Sigmoid colon (tissue), 7 donors: Measurements from ENCODE around the gene USH1C. TPM values are rescaled to one million over a fixed set of nuclear protein-coding genes. Genes with fewer than 3 reads are reported as not detected.
A peak's percentile ranks its signal among the peaks of the same experiment; 100 is the strongest.

Experiments
- DNase-seq: peaks from one replicate; pipeline ENCODE4 v3.0.0-alpha.2; 2019
- H3K27ac ChIP-seq, 4 donors: fragments of 200-600 bp; sonication (generic); one replicate each; pipeline ENCODE4 v1.5.1; 2016 to 2019; ENCODE audit warnings: mild to moderate bottlenecking in 1 of 4
- H3K27me3 ChIP-seq, 3 donors: fragments of 200-600 bp; sonication (generic); one replicate each; pipeline ENCODE4 v1.5.1; 2019; ENCODE audit warnings: mild to moderate bottlenecking in 1 of 3
- H3K36me3 ChIP-seq, 4 donors: fragments of 200-600 bp; sonication (generic); one replicate each; pipeline ENCODE4 v1.5.1; 2016 to 2019
- H3K4me1 ChIP-seq, 4 donors: fragments of 200-600 bp; sonication (generic); one replicate each; pipeline ENCODE4 v1.5.1; 2017 to 2019
- H3K4me3 ChIP-seq, 4 donors: fragments of 200-600 bp; sonication (generic); one replicate each; pipeline ENCODE4 v1.5.1; 2017 to 2019; ENCODE audit warnings: mild to moderate bottlenecking in 2 of 4, moderate library complexity in 1 of 4
- H3K9me3 ChIP-seq, 4 donors: fragments of 200-600 bp in 3 of 4; sonication (generic) in 3 of 4; one replicate each; pipeline versions ENCODE4 v1.5.1 to v1.6.1; 2013 to 2019
- EP300 ChIP-seq, 4 donors: sonication (generic); formaldehyde crosslinking; IDR thresholded peaks; one replicate each; pipeline ENCODE4 v1.6.1; 2017; ENCODE audit warnings: antibody characterized with exemption in 4 of 4
- POLR2A ChIP-seq, 2 donors: fragments of 450-650 bp; IDR thresholded peaks; one replicate each; pipeline ENCODE4 v1.6.1; 2016; ENCODE audit warnings: antibody characterized with exemption in 2 of 2, mild to moderate bottlenecking in 2 of 2, moderate library complexity in 2 of 2
- POLR2AphosphoS5 ChIP-seq, 4 donors: sonication (generic); formaldehyde crosslinking; IDR thresholded peaks; one replicate each; pipeline ENCODE4 v1.6.1; 2017; ENCODE audit warnings: antibody characterized with exemption in 4 of 4
- WGBS, 2 donors: extraction: QIAGEN DNeasy Blood & Tissue Kit; methylation state at CpG; one replicate each; pipeline ENCODE4 v1.1.7; 2013; 5-methylcytosine and 5-hydroxymethylcytosine counted together
- intact Hi-C: fragments of 100-400 bp; cut with DNase I; formaldehyde crosslinking; loops from one replicate; pipeline ENCODE4 v1.15.1; 2023
- polyA plus RNA-seq, 3 donors: library from polyadenylated mRNA; stranded (reverse); fragments of 200-250 nt; gene quantifications; one replicate each; pipeline ENCODE4 v1.2.3, GENCODE V29; 2013
- total RNA-seq, 4 donors: library from RNA; depleted of rRNA; stranded (reverse); fragments of >200 nt; gene quantifications; one replicate each; pipeline ENCODE4 v1.1.0, GENCODE V29; 2016
- TF ChIP-seq, protein P1 (sequence below), 4 experiments: fragments of 450-650 bp in 3 of 4; fragments of 200-600 bp in 1 of 4; IDR thresholded peaks; one replicate each; pipeline ENCODE4 v1.5.1; 2016 to 2019; ENCODE audit warnings: antibody characterized with exemption in 4 of 4, mild to moderate bottlenecking in 3 of 4, moderate library complexity in 2 of 4
- donor health status: healthy with polysubstance abuse.
- donor health status: Bipolar disorder and iron deficiency.
- donor health status: healthy.

Gene USH1C
- total and polyA plus RNA-seq, 7 donors, result 1.2 to 152 (median 2.5) TPM

DNA sequence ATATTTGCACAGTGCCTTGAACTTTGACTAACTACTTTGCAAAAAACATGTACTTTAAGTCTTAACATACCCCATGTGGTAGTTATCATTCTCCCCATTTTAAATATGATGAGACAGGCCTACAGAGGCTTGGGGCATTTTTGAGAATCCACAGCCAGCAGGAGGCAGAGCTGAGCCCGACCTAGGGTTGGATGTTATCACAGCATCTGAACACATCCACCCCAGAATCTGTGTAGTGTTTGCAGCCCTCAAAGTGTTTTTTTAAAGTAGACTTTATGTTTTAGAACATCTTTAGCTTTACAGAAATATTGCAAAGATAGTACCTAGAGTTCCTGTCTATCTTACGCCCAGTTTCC is 20.4 kb upstream of the USH1C start:
- DNase-seq, result no peak
- intact Hi-C loops, result no loop called here
- H3K4me3 ChIP-seq, result no peak overlapping the region
- WGBS, 2 donors, result 56 to 59% methylated on average over 2 of the region's 2 CpGs
- no peak overlapping the region for H3K27ac ChIP-seq
- H3K4me1 ChIP-seq, result no peaks in the 10 kb centered on the region
- H3K9me3 ChIP-seq, result no peaks in the 10 kb centered on the region
- no peaks in the 10 kb centered on the region for H3K27me3 ChIP-seq
- H3K36me3 ChIP-seq, result no peaks in the 10 kb centered on the region
- no peak for TF ChIP-seq POLR2A (IDR thresholded peaks at IDR 0.05)
- TF ChIP-seq POLR2AphosphoS5 (IDR thresholded peaks at IDR 0.05), result no peak

DNA sequence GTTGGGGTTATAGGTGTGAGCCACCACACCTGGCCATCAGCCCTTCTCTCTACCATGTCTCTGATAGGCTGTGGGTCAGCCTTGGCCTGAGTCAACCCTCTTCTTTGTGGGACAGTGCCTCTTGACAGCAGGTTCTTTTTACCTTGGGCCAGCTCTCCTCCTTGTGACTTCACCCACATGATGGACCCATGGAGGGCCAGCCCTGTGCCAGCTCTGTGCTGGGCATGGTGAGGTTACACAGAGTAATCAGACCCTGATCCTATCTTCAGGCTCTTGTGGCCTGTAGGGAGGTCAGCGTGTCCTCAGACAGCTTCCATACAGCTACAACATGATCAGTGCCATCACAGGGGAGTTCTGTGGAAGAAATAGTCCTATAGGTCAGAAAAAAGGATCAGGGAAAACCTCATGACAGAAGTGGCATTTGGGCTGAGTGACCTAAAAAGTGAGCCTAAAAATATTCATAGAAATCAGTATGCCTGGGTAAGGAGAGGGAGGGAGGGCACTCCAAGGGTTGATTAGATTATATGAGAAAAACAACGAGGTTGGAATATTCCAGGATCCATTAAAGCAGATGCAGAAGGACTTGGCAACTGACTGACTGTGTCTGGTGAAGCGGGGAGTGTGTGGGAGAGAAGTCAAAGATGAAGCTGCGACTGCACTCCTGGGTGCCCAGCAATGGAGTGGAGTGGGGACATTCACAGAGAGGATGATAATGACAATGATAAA is 19.9 kb upstream of the USH1C start:
- intact Hi-C loops, result no loop called here
- peak; percentile 57 for DNase-seq
- TF ChIP-seq EP300 (IDR thresholded peaks at IDR 0.05) (no peak), POLR2A (IDR thresholded peaks at IDR 0.05) (no peak), POLR2AphosphoS5 (IDR thresholded peaks at IDR 0.05) (no peak)
- TF ChIP-seq, protein P1, sequence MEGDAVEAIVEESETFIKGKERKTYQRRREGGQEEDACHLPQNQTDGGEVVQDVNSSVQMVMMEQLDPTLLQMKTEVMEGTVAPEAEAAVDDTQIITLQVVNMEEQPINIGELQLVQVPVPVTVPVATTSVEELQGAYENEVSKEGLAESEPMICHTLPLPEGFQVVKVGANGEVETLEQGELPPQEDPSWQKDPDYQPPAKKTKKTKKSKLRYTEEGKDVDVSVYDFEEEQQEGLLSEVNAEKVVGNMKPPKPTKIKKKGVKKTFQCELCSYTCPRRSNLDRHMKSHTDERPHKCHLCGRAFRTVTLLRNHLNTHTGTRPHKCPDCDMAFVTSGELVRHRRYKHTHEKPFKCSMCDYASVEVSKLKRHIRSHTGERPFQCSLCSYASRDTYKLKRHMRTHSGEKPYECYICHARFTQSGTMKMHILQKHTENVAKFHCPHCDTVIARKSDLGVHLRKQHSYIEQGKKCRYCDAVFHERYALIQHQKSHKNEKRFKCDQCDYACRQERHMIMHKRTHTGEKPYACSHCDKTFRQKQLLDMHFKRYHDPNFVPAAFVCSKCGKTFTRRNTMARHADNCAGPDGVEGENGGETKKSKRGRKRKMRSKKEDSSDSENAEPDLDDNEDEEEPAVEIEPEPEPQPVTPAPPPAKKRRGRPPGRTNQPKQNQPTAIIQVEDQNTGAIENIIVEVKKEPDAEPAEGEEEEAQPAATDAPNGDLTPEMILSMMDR (IDR thresholded peaks at IDR 0.05), result no peak
- no peaks in the 10 kb centered on the region for H3K27me3 ChIP-seq
- H3K4me1 ChIP-seq, result no peaks in the 10 kb centered on the region
- H3K4me3 ChIP-seq, result no peak overlapping the region
- no peak overlapping the region for H3K27ac ChIP-seq
- H3K9me3 ChIP-seq, result no peaks in the 10 kb centered on the region
- no peaks in the 10 kb centered on the region for H3K36me3 ChIP-seq
- WGBS, 2 donors, result 86 to 90% methylated on average over 4 of the region's 4 CpGs

DNA sequence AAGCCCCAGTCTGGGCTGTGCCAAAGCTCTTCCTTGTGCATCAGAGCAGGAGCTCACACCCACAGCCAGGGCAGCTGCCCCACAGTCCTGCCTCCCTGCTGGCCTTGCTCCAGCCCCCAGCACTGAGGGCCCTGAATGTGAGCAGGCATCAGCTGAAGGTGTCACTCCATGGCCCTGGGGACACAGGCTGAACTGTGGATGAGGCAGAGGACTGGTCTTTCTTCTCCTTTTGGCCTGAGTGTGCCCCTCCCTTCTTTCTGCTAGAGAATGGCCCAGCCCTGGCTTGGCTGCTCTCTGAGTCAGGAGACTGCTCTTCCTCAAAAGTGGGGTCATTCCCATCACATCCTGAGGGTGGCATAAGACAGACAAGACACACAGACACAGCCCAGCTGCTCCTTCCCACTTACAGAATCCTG is 19.0 kb upstream of the USH1C start:
- TF ChIP-seq EP300 (IDR thresholded peaks at IDR 0.05), result no peak
- no peak for TF ChIP-seq POLR2A (IDR thresholded peaks at IDR 0.05)
- TF ChIP-seq POLR2AphosphoS5 (IDR thresholded peaks at IDR 0.05), result no peak
- TF ChIP-seq, protein P1 (IDR thresholded peaks at IDR 0.05), result no peak
- H3K27ac ChIP-seq, result no peak overlapping the region
- H3K36me3 ChIP-seq, result no peaks in the 10 kb centered on the region
- H3K9me3 ChIP-seq, result no peaks in the 10 kb centered on the region
- intact Hi-C loops, result no loop called here
- H3K4me1 ChIP-seq, result no peaks in the 10 kb centered on the region
- DNase-seq, result peak; percentile 37
- no peak overlapping the region for H3K4me3 ChIP-seq
- H3K27me3 ChIP-seq, result no peaks in the 10 kb centered on the region

DNA sequence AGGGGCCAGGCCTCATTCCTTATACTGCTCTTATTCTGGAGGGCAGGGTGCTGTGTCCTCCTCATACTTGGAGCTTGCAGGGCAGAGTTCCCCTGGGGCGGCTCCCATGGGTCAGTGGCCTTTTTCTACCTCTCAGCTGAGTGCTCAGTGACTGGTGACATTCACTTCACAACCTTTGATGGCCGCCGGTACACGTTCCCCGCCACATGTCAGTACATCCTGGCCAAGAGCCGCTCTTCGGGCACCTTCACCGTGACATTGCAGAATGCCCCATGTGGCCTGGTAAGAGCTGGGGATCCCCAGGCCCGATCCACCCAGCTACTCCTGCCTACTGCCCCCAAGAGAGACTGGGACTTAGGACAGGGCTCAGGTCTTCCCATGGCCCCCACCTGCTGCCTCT is 17.3 kb upstream of the USH1C start:
- no peaks in the 10 kb centered on the region for H3K9me3 ChIP-seq
- intact Hi-C loops, result no loop called here

DNA sequence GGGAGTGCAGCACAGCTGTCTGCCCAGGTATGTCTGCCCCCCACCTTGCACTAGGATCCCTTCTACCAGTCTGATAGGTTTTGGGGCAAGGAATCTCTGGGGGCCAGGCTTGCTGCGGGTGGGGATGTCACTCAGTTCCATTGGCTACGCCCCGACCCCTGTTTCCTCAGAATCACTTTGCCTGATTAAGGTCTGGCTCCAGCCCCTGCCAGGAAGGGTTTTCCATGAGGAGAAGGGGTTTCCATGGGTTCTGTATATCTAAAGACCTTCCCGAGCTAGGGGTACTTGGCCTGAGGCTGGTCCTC is 16.8 kb upstream of the USH1C start:
- WGBS, 2 donors, result 92% methylated on average over 4 of the region's 4 CpGs
- H3K9me3 ChIP-seq, result no peaks in the 10 kb centered on the region
- DNase-seq, result peak; percentile 47
- H3K4me1 ChIP-seq, result no peaks in the 10 kb centered on the region
- H3K36me3 ChIP-seq, result no peaks in the 10 kb centered on the region
- TF ChIP-seq, protein P1 (IDR thresholded peaks at IDR 0.05), result no peak
- no peak for TF ChIP-seq POLR2AphosphoS5 (IDR thresholded peaks at IDR 0.05)
- TF ChIP-seq POLR2A (IDR thresholded peaks at IDR 0.05), result no peak
- no peak for TF ChIP-seq EP300 (IDR thresholded peaks at IDR 0.05)
- no peak overlapping the region for H3K27ac ChIP-seq
- intact Hi-C loops, result no loop called here
- H3K4me3 ChIP-seq, result no peak overlapping the region
- no peaks in the 10 kb centered on the region for H3K27me3 ChIP-seq

More for the DNA sequence above, 17.3 kb upstream of the USH1C start:
- Histone ChIP-seq H3K27me3 (no peaks in the 10 kb centered on the region), H3K36me3 (no peaks in the 10 kb centered on the region), H3K4me3 (no peak overlapping the region), H3K4me1 (no peaks in the 10 kb centered on the region), H3K27ac (no peak overlapping the region)
- 92 to 95% methylated on average over 9 of the region's 9 CpGs for WGBS, 2 donors
- TF ChIP-seq, protein P1 (IDR thresholded peaks at IDR 0.05), result no peak
- TF ChIP-seq EP300 (IDR thresholded peaks at IDR 0.05) (no peak), POLR2A (IDR thresholded peaks at IDR 0.05) (no peak), POLR2AphosphoS5 (IDR thresholded peaks at IDR 0.05) (no peak)
- DNase-seq, result peak; percentile 55
